OCI-M1 (cell line): ENCODE results near the gene SEC14L3.
"Not testable (repeated sequence)": the region's sequence is repeated elsewhere in the genome, so short reads cannot be mapped to it uniquely, and the experiment has no call there.

Experiments
- DNase-seq: peaks from one replicate; lab custom pipeline; 2025; lab: John Stamatoyannopoulos, UW

SEC14L3 gene

DNA sequence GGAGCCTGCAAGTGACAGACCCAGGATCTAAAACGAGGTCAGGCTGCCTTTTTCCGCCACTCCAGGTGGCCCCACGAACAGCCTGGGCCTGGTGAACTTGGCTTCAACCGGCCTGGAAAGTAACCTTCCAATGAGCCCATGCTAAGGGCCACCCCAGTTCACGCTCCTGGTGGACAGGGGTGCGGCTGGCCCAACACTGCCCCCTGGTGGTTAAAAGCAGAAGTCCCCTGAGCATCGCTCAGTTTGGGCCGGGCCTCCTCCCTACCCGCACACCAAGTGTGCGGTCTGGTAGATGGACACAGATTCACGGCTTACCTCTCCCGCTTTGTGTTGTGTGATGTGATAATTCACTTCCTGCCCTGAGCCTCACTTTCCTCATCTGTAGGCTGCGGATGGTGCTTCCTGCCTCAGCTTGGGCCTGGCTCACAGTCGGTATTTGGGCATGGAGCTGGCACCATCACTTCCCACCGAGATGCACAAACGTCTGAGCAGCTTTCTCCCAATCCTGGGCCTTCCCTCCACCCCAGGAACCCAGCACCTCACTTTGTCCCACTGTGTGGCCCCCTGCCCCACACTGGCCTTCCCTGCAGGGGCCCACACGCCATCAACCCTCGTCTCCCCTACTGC is 13.7 kb upstream of the SEC14L3 start:
- DNase-seq = peak; percentile 76

DNA sequence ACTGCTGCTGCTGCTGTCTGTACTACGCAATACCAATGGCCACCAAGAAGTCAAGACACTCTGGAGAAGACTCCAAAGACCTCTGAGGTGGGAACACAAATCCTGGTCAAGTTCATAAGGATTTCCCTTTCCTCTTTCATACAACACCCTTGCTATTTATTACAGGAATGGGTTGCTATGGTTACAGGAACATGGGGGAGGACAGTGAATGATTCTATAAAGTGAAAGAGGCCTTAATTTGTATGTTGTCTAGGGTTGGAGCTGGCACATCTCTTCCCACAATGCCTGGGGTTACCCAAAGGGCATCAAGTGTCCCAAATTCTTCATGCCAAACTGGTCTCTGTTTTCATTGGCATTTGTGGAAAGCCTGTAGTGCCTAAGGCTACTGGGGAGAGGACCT is 11.4 kb upstream of the SEC14L3 start:
- DNase-seq = no peak

DNA sequence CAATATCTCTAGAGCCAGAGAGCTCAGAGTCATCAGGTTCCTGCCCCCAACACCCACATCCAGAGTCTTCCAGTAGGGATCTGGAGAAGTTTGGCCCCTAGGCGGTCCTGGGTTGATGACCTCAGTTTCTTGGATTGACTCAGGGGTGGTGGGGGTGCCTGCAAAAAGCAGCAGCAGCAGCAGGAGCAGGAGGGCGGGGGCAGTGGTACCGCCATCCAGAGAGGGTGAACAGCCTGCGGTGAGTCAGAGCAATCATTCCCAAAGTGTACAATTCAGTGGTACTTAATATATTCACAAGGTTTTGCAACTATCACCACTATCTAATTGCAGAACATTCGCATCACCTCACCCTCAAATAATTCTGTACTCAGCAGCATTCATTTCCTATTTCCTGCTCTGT is 9.9 kb upstream of the SEC14L3 start:
- no peak for DNase-seq

DNA sequence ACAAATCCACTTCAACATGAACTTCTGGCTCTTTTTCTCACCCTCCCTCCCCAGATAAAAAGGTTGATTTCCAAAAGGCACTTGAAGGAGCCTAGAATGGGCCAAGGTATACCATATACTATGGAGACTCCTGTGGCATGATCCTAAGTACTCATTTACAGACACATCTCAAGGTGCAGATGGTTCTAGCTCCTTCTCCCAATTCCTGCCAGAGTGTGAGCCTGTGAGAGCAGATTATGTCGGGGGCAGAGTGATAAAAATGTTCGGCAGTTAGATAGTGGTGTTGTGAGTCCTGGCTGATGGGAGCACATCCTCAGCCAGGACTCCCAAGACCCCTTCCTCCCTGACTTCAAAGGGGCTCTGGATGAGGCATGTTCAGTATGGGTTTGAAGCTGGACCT is 8.2 kb upstream of the SEC14L3 start:
- DNase-seq = no peak

DNA sequence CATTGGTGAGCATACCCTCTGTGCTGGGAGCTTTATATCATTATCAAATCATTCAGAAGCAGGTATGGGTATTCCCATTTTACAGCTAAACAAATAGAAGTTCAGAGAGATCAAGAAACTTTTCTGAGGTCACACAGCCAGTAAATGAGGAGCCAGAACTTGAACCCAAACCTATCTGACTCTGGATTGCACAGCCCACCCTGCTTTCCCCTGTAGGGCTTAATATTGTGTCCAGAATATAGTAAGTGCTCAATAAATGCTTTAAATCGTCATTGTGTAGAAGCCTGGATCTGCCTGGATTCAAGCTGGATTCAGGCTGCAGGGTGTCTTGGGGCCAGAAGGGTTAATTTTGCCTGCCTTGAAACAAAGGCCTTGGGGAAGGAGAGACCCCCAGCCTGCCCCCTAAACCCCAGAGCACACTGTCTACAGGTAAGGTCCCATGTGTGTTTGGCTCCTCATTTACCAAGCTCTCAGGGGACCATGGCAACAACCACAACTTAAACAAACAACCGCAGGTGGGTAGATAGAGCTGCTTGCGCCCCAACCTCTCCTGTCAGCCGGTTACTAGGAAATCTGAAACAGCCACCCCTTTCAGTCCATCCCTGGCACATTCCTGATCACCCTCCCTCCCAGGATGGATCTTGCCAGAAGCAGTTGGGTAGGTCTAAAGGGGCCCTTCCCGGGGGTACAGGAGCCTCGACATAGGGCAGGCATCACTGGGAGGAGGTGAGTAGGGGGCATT is 3.0 kb upstream of the SEC14L3 start:
- DNase-seq = no peak

DNA sequence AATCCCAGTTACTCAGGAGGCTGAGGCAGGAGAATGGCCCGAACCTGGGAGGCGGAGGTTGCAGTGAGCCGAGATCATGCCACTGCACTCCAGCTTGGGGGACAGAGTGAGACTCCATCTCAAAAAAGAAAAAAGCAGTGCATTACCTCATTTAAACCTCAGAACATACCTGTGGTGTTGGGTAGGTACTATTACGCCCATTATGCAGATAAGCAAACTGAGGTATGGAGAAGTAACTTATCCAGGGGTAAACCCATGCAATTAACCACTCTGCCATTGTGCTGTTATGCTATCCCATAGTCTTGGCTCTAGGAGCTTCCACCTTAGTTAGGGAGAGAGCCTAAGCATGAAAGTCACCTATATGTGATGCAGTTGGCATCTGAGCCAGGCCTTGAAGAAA is 2.3 kb upstream of the SEC14L3 start:
- no peak for DNase-seq

DNA sequence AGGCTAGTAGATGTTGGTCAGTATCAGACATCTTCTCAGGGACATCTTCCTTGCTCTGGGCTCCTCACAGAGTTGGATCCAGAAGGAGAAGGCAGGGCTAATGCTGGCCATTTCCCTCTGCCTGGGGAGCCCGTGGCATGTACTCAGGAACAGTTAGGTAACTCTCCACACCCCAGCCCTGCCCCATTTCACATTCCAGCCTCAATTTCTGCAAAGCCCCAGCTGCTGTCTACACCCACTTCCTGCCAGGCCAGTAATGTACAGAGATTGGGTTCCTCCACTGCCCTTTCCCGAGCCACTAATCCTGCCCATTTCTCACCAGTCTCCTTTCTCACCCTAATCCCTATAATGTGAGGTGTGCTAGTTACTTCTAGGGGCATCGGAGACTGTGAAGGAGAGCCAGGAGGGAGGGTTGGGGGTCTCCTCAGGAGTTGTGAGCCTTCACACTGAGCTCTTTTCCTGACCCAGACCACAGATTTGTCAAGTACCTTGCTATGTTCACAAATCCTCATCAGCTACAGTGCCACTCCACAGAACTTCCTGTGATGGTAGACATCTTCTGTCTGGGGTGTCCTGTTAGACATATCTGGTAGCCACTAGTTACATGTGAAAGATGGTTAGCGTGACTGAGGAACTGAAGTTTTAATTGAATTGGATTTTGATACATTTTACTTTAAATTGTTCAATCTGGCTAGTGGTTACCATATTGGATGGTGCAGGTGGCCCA is 1.3 kb upstream of the SEC14L3 start:
- DNase-seq = no peak

DNA sequence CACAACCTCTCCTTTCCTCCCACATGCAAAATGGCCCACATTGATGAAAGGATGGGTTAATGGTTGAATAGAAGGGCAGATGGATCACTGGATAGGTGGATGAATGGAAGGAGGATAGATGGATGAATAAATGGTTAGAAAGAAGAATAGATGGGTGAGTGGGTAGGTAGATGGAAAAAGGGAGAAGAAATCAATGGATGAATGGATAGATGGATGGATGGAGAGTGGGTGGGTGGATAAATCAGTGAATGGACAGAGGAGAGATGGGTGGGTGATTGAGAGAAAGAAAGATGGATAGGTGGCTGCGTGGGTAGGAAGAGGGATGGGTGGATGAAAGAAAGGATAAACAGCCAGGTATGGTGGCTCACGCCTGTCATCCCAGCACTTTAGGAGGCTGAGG is 1.2 kb downstream of the SEC14L3 start:
- DNase-seq = no peak

DNA sequence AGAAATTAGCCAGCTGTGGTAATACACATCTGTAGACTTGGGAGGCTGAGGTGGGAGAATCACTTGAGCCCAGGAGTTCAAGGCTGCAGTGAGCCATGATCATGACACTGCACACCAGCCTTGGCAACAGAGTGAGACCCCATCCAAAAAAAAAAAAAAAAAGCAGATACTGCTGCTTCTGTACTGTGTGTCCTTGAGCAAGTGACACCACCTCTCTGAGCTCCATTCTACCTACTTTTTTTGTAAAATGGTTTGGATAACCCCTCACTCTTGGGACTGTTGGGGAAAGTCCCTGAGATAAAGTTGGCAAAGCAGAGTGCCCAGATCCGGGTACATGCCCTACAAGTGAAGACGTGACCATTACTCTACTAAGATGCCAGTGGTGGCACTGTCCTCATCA is 2.7 kb downstream of the SEC14L3 start:
- DNase-seq = no peak

DNA sequence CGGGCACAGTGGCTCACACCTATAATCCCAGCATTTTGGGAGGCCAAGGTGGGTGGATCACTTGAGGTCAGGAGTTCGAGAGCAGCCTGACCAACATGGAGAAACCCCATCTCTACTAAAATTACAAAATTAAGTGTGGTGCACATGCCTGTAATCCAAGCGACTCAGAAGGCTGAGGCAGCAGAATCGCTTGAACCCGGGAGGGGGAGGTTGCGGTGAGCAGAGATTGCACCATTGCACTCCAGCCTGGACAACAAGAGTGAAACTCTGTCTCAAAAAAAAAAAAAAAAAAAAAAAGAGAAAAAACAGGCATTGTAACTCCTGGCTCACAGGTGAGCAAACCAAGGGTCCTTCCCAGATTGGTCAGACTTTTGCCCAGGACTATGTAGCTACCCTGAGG is 11.3 kb downstream of the SEC14L3 start:
- DNase-seq = not testable (repeated sequence)

DNA sequence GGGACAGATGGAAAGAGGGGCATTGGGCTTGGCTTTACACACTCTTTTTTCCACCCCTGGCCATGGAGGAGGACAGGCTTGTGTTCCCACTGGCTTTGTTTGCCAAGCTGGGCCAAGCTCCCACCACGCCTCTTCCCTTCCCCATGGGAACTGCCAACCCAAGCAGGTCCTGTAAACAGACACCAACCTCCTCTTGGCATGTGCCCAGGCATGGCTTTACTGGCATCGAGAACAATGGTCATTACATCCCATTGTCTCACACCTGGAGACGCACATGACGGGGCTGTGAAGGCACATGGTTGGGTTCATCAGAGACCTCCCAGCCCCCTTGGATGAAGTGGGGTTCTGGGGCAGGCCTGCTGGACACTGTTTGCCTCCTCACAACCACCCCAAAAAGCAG is 11.7 kb downstream of the SEC14L3 start:
- DNase-seq = no peak

DNA sequence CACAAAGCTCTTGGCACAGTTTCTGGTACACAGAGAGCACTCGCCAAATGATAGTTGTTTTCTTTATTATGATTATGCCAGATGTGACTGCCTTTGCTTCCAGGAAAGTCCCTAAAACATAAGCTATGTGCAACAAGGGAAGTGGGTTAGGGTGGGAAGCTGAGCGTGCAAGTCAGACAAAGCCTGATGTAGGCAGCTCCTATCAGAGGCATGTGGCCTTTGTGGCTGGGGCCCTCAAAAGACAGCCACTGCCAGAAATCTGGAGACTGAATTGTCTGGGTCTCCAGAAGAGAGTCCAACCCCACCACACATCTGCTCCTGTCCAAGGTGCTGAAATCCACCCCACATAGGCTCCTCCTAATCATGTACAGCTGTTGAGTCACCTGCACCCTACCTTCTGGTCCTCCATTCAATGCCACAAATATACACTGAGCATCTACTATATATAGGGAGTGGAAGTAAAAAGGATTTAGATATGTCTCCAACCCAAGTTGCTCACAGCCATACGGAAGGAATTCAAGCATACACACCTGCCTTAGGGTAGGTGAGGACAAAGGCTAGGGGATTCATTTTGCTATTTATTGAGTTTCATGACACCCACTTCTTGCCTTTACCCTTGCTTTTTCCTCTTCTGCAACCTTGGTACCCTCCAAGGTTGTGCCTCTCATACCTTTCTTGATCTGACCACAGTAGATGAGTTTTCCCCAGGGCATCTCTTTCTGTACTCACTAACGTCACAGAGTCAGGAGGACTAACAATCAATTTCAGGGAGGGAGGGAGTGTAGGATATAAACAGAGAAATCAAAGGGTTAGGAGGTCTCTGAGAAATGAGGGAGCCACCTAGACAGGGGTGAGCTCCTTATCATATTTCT is 12.4 kb downstream of the SEC14L3 start:
- peak; percentile 54 for DNase-seq

DNA sequence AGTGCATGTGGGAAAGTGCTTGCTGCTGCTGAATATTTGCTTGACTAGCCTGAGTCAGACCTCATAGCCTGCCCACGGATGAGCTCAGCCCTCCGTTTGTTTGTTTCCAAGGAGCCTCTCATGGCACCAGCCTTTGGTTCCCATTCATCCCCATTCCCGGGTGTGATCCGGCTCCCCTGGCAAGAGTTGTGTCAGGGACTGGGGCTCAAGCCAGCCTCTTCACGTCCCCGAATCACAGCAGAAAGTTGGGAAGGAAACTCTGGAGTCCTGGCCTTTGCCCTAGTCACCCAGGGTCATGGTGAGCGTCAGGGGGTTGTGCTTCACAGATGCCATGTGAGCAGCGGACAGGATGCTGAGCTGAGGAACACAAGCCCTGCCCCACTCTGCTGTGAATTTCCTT is 13.8 kb downstream of the SEC14L3 start:
- no peak for DNase-seq

DNA sequence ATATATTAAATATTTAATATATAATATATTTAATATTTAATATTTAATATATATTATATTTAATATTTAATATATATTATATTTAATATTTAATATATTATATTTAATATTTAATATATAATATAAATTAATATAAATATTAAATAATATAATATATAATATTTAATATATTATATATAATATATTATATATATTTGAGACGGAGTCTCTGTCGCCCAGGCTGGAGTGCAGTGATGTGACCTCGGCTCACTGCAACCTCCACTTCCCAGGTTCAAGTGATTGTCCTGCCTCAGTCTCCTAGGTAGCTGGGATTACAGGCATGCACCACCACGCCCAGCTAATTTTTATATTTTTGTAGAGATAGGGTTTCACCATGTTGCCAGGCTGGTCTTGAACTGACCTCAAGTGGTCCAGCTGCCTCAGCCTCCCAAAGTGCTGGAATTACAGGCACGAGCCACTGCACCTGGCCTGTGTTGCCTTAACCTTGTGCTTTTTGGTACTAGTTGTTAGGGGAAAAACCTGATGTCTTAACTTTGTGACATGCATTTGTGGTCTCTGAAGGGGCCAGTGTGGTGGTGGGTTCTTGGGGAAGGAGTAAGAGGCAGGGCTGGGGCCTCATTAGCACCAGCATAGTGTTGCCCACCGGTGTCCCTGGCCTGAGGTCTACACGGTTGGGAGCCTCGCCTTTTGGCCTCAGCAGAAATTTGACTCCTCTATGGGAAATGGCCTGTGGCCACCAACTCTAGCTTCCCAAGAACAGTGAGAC is 16.6 kb downstream of the SEC14L3 start:
- no peak for DNase-seq

DNA sequence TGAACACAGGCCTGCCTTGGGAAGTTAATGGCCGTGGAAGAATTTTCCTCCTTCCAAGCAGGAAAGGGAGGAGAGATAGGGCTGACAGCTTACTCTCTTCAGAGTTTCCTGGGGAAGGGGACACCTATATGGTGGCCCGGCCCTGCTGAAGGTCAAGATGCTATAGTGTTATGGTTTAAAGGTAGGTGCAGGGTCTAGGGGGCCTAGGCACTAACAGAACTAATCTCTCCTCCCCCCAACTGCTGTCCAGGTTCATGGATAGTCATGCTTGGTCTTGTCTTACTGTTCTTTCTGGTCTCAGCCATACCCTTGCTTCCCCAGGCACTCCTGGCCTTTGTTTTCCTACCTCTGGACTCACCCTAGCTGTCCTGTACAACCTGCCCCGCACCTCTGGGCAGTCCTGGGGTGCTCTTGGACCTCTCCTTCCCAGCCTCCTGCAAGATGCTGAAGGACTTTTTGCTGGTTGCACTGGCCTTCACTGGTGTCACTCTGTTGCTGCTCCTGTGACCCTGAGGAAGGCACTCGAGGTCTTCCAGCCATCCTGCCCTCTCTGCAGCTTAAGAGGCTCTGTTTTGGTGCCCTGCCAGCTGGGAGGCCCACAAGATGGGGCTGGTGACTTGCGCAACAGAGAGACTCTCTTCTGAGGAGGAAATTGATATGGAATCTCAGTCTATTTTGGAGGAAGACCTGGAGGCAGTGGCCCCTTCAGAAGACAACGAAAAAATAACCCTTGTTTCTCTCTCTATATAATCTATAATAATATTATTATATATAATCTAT is 17.9 kb downstream of the SEC14L3 start:
- DNase-seq = peak; percentile 75

DNA sequence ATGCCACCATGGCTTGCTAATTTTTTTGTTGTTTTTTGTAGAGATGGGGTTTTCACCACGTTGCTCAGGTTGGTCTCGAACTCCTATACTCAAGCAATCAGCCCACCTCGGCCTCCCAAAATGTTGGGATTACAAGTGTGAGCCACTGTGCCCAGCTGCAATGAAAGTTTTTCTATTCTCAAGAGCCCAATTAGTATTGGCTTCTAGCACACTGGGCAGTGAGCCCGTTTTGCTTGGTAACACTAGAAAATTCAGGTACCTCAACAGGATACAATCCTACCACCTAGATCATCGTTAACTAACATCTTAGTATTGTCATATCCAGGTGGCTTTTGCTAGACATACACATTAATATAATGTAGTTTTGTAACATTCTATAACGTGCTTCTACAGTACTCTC is 19.0 kb downstream of the SEC14L3 start:
- no peak for DNase-seq

DNA sequence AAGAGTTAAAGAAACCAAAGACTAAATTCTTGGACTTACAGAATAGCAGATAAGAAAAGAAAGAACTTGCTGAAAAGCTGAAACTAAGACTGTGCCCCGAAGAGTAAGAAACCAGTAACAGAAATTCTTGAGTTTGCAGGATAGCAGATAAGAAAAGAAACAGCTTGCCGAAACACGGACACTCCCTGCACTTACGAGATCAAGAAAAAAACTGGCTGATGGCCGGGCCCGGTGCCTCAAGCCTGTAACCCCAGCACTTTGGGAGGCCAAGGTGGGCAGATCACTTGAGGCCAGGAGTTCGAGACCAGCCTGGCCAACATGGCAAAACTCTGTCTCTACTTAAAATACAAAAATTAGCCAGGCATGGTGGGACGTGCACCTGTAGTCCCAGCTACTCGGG is 20.3 kb downstream of the SEC14L3 start:
- peak; percentile 91 for DNase-seq

DNA sequence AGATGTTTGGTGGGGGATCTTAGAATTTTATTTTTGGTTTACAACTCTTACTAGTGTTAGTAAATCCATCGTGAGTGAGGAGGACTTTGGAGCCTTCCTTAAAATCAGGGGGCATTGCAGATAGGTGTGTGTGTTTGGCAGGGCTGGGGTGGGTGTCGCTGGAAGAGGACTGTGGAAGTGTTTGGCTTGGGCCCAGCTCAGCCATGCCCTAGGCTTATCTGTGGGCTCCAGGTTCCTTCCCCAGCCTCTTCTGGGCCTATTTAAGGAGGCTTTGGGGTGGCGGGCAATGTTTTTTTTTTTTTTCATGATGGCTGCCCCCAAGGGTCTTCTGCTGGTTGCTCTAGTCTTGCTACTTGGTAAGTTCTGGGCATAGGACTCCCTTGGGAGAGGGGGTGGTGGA is 24.2 kb downstream of the SEC14L3 start:
- DNase-seq = no peak

DNA sequence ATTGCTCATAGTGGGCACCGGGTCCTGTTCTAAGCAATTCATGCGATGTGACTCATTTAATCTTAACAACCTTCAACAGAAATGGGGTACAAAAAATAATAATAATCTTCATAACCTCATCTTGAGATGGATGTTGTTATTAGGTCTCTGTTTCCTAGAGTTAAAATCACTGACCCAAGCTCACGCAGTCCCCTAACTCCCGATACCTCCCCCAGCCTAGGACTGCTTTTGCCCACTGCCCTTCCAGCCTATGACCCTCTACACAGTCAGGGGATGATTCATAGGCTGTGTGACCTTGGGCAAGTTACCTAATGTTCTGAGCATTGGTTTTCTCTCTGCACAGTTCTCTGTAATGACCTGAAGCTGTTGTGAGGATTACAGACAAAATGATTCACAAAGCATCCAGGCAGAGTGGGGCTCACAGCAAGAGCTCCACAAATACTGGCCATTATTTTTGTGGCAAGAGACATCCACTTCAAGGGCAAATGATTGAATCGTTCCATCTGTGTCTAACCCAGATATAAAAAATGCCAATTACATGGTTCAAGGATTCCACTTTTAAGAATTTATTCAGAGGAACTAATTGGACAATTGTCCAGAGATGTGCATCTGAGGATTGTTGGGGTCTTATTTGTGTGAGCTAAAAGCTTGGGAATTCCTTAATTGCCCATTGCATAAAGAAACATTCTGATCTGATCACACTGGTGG is 26.2 kb downstream of the SEC14L3 start:
- DNase-seq = no peak
